ENCODE data around the gene PUS3. TPM values are rescaled to one million over a fixed set of nuclear protein-coding genes. Genes with fewer than 3 reads are reported as not detected.

The PUS3 gene
- total RNA-seq, 6 donors from 2014 or later, result 2.6 to 22.5 (median 10.0) TPM

- H3K36me3 ChIP-seq, result no peaks in the 10 kb centered on the region
- no peaks in the 10 kb centered on the region for H3K9me3 ChIP-seq
- no peak overlapping the region for H3K27ac ChIP-seq
- TF ChIP-seq EP300 (IDR thresholded peaks at IDR 0.05), result no peak
- TF ChIP-seq, protein P1, sequence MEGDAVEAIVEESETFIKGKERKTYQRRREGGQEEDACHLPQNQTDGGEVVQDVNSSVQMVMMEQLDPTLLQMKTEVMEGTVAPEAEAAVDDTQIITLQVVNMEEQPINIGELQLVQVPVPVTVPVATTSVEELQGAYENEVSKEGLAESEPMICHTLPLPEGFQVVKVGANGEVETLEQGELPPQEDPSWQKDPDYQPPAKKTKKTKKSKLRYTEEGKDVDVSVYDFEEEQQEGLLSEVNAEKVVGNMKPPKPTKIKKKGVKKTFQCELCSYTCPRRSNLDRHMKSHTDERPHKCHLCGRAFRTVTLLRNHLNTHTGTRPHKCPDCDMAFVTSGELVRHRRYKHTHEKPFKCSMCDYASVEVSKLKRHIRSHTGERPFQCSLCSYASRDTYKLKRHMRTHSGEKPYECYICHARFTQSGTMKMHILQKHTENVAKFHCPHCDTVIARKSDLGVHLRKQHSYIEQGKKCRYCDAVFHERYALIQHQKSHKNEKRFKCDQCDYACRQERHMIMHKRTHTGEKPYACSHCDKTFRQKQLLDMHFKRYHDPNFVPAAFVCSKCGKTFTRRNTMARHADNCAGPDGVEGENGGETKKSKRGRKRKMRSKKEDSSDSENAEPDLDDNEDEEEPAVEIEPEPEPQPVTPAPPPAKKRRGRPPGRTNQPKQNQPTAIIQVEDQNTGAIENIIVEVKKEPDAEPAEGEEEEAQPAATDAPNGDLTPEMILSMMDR (IDR thresholded peaks at IDR 0.05), result no peak
- no peak for TF ChIP-seq POLR2AphosphoS5 (IDR thresholded peaks at IDR 0.05)
- TF ChIP-seq POLR2A (IDR thresholded peaks at IDR 0.05), result no peak
- no peak for DNase-seq
- ATAC-seq (ENCODE audit: low FRiP score in 2 of 2), result no peak
- no peak overlapping the region for H3K4me3 ChIP-seq
- H3K27me3 ChIP-seq, result no peaks in the 10 kb centered on the region
- H3K4me1 ChIP-seq, result no peaks in the 10 kb centered on the region
- 86 to 88% methylated on average over 11 of the region's 11 CpGs for WGBS, 2 donors
Measured at GRCh38 chr11:125930076-125930450, 27.1 kb upstream of the PUS3 start.

GRCh38 chr11:125929445-125930075 lies 26.6 kb upstream of the PUS3 start:
- no peak for ATAC-seq (ENCODE audit: low FRiP score in 2 of 2)
- WGBS, 2 donors, result 77 to 79% methylated on average over 9 of the region's 9 CpGs
- DNase-seq, result no peak
- no peak for TF ChIP-seq POLR2A (IDR thresholded peaks at IDR 0.05)
- TF ChIP-seq, protein P1 (IDR thresholded peaks at IDR 0.05), result no peak
- Histone ChIP-seq H3K36me3 (no peaks in the 10 kb centered on the region), H3K4me1 (no peaks in the 10 kb centered on the region), H3K9me3 (no peaks in the 10 kb centered on the region), H3K27me3 (no peaks in the 10 kb centered on the region), H3K27ac (no peak overlapping the region), H3K4me3 (no peak overlapping the region)

DNA sequence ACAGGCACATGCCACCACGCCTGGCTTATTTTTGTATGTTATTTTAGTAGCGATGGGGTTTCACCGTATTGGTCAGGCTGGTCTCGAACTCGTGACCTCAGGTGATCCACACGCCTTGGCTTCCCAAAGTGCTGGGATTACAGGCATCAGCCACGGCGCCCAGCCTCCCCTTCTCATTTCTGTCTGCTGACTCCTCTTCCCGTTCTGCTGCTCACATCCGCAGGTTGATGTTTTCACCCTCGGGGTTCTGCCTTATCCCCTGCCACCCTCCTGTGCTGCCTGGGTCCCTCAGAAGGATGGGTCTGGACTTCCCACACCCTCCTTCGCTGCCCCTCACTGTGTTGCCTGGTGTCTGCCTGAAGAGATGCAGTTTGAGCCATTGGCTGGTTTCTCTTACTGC lies 23.7 kb upstream of the PUS3 start:
- Histone ChIP-seq H3K9me3 (no peaks in the 10 kb centered on the region), H3K27ac (no peak overlapping the region), H3K4me3 (no peak overlapping the region), H3K4me1 (no peaks in the 10 kb centered on the region), H3K27me3 (no peaks in the 10 kb centered on the region), H3K36me3 (no peaks in the 10 kb centered on the region)
- ATAC-seq (ENCODE audit: low FRiP score in 2 of 2) (no peak), DNase-seq (no peak)
- TF ChIP-seq, protein P1 (IDR thresholded peaks at IDR 0.05), result no peak
- TF ChIP-seq POLR2AphosphoS5 (IDR thresholded peaks at IDR 0.05), result no peak
- WGBS, 2 donors, result 89 to 91% methylated on average over 12 of the region's 12 CpGs

DNA sequence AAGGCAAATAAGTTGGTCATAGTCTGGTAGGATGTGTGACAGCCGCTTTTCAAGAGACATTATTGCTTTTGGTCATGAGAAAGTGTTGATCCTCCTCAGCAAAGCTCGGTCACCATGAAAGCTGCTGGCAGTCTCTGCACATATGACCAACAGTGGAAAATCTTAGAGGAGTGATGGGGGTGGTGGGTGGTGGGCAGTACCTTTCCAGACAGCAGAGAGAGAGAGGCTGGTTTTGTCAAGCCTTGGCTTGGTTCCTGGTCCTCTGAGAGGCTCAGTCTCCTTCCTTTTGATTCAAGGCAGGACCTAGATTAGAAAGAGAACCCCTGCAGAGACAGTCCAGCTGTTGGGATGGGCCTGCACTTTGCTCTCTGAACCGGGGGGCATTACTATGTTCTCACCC lies 22.8 kb upstream of the PUS3 start:
- no peak overlapping the region for H3K4me3 ChIP-seq
- ATAC-seq (ENCODE audit: low FRiP score in 2 of 2) (no peak), DNase-seq (no peak)
- no peak overlapping the region for H3K27ac ChIP-seq
- WGBS, 2 donors, result 67 to 78% methylated on average over 3 of the region's 3 CpGs
- H3K36me3 ChIP-seq, result no peaks in the 10 kb centered on the region
- H3K27me3 ChIP-seq, result no peaks in the 10 kb centered on the region
- TF ChIP-seq, protein P1 (IDR thresholded peaks at IDR 0.05), result no peak
- TF ChIP-seq POLR2AphosphoS5 (IDR thresholded peaks at IDR 0.05) (no peak), POLR2A (IDR thresholded peaks at IDR 0.05) (no peak)
- no peaks in the 10 kb centered on the region for H3K4me1 ChIP-seq
- H3K9me3 ChIP-seq, result no peaks in the 10 kb centered on the region

GRCh38 chr11:125925247-125925740 lies 22.3 kb upstream of the PUS3 start:
- Histone ChIP-seq H3K9me3 (no peaks in the 10 kb centered on the region), H3K4me3 (no peak overlapping the region), H3K36me3 (no peaks in the 10 kb centered on the region), H3K27ac (no peak overlapping the region), H3K4me1 (no peaks in the 10 kb centered on the region), H3K27me3 (no peaks in the 10 kb centered on the region)
- 71 to 76% methylated on average over 6 of the region's 6 CpGs for WGBS, 2 donors
- ATAC-seq (ENCODE audit: low FRiP score in 2 of 2) (no peak), DNase-seq (no peak)
- TF ChIP-seq EP300 (IDR thresholded peaks at IDR 0.05), result no peak
- no peak for TF ChIP-seq POLR2A (IDR thresholded peaks at IDR 0.05)
- TF ChIP-seq POLR2AphosphoS5 (IDR thresholded peaks at IDR 0.05), result no peak
- TF ChIP-seq, protein P1 (IDR thresholded peaks at IDR 0.05), result no peak
